HG03103 (cell line): Measurements from ENCODE around the gene NUDT19.

Source experiments
- ATAC-seq: cut with Tn5 transposase; IDR thresholded peaks from one replicate; pipeline ENCODE4 v1.9.1; 2021; ENCODE audit warnings: low read depth; ENCODE audit not compliant: unreplicated experiment

Gene NUDT19

DNA sequence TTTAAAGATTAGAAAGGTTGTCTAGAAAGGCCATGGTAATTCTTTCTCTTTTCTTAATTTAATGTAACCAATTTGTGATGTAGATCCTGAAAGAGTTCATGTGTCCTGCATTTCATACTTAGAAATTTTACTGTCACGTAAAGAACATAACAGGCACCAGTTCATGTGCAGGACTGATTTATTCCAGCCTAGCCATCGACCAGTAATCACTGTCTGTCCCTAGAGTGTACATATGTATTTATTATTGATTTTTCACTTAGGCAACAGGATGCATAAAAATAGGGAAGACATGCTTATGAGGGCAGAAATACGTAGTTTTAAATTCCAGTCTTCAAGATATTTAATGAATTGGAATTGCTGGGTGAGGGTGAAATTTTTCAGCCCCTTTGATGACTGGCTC lies 65.6 kb downstream of the NUDT19 start:
- no peak for ATAC-seq
